Naive B cell (primary cell): ENCODE measurements around the gene EIF4E. TPM values are rescaled to one million over a fixed set of nuclear protein-coding genes. Genes with fewer than 3 reads are reported as not detected.
"Not testable (repeated sequence)": the region's sequence is repeated elsewhere in the genome, so short reads cannot be mapped to it uniquely, and the experiment has no call there.

Source experiments
- ATAC-seq, 2 donors: fragments of 150-1000 bp; cut with Tn5 transposase; 2 replicates each; pipeline ENCODE4 v1.10.0; 2021; ENCODE audit warnings: low read depth in 2 of 2, mild to moderate bottlenecking in 2 of 2, moderate library complexity in 2 of 2
- DNase-seq: peaks from one replicate; pipeline ENCODE4 v3.0.0; 2022
- H3K27ac Mint-ChIP-seq, 6 donors: one replicate each; pipeline ENCODE4 v1.8.0; 2020 to 2022; ENCODE audit warnings: mild to moderate bottlenecking in 6 of 6, mixed read lengths in 6 of 6, moderate library complexity in 5 of 6, inconsistent platforms in 2 of 6
- H3K27me3 Mint-ChIP-seq, 3 donors: one replicate each; pipeline ENCODE4 v1.8.0; 2021 to 2022; ENCODE audit warnings: mixed read lengths in 3 of 3, mild to moderate bottlenecking in 1 of 3
- H3K36me3 Mint-ChIP-seq, 2 donors: one replicate each; pipeline ENCODE4 v1.8.0; 2020 to 2022; ENCODE audit warnings: mixed read lengths in 2 of 2, inconsistent platforms in 1 of 2, mild to moderate bottlenecking in 1 of 2
- H3K4me1 Mint-ChIP-seq, 3 donors: one replicate each; pipeline ENCODE4 v1.8.0; 2020 to 2022; ENCODE audit warnings: mixed read lengths in 3 of 3, inconsistent platforms in 1 of 3, mild to moderate bottlenecking in 1 of 3, moderate library complexity in 1 of 3
- H3K4me3 Mint-ChIP-seq, 8 donors: one replicate each; pipeline ENCODE4 v1.8.0; 2020 to 2022; ENCODE audit warnings: mild to moderate bottlenecking in 8 of 8, mixed read lengths in 8 of 8, moderate library complexity in 8 of 8, inconsistent platforms in 2 of 8
- H3K9me3 Mint-ChIP-seq, 7 donors: one replicate each; pipeline ENCODE4 v1.8.0; 2020 to 2022; ENCODE audit warnings: mixed read lengths in 7 of 7, mild to moderate bottlenecking in 5 of 7, inconsistent platforms in 2 of 7, moderate library complexity in 1 of 7
- polyA plus RNA-seq, 6 donors: library from polyadenylated mRNA; unstranded; fragments of 300-500 nt; fragmentation: Illumina TruSeq; gene quantifications; one replicate each; pipeline ENCODE4 v1.2.3, GENCODE V29; 2021; ENCODE audit warnings: low read depth in 6 of 6

Gene EIF4E
- polyA plus RNA-seq, 6 donors from 2014 or later: 60.2 to 111 (median 70.2) TPM

DNA sequence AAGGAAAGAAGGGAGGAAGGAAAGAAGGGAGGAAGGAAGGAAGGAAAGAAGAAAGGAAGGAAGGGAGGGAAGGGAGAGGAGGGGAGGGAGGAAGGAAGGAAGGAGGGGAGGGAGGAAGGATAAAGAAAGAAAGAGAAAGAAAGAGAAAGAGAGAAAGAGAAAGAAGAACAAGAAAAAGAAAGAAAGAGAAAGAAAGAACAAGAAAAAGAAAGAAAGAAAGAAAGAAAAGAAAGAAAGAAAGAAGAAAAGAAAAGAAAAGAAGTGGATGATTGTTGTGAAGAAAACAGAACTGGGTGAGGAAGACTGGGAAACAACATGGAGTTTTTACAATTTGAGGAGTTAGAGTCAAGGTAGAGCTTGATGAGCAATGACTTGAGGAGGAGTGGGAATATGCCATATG is 78.0 kb downstream of the EIF4E start:
- H3K4me3 Mint-ChIP-seq: no peak overlapping the region
- H3K27me3 Mint-ChIP-seq: peaks cover 9 to 29% (median 14%) of the 10 kb centered on the region in 3 donors
- no peak for DNase-seq
- H3K36me3 Mint-ChIP-seq: no peaks in the 10 kb centered on the region
- peaks cover 0 to 21% (median 13%) of the 10 kb centered on the region in 7 donors for H3K9me3 Mint-ChIP-seq
- H3K4me1 Mint-ChIP-seq: peaks cover 0 to 4% (median 0%) of the 10 kb centered on the region in 3 donors
- no peak for ATAC-seq
- H3K27ac Mint-ChIP-seq: peak overlapping the region in 3 of 6 donors; percentile 52 to 57 (median 55)

DNA sequence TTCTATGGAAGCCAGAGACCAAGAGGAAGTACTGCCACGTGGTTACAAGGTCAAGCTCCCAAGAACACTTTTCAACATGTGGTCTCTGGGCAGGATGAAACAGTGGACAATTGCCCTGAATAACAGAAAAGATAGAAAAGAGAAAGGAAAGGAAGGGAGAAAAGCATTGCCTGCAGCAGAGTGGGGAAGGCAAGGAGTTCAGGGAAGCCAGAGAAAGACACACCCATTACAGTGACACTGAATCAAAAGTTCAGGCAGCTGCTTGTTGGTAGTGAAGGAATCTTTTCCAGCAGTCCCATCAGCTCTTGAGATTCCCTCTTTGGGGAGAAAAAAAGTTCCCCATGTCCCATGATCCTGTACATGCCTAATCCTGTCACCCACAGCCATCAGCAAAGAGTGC is 80.5 kb downstream of the EIF4E start:
- Mint-ChIP-seq H3K27me3 (peaks cover 5 to 21% (median 14%) of the 10 kb centered on the region in 3 donors), H3K4me3 (no peak overlapping the region), H3K4me1 (peaks cover 0 to 4% (median 0%) of the 10 kb centered on the region in 3 donors), H3K27ac (no peak overlapping the region), H3K36me3 (no peaks in the 10 kb centered on the region), H3K9me3 (peaks cover 0 to 32% (median 18%) of the 10 kb centered on the region in 7 donors)
- ATAC-seq (no peak), DNase-seq (no peak)

- Mint-ChIP-seq H3K36me3 (peaks cover 0 to 18% of the 10 kb centered on the region in 2 donors), H3K27me3 (peaks cover 0 to 4% (median under 1%) of the 10 kb centered on the region in 3 donors), H3K9me3 (peaks cover 5 to 48% (median 25%) of the 10 kb centered on the region in 7 donors), H3K4me1 (peaks cover 0 to under 1% (median 0%) of the 10 kb centered on the region in 3 donors), H3K27ac (no peak overlapping the region), H3K4me3 (no peak overlapping the region)
- DNase-seq (no peak), ATAC-seq (no peak)
Measured at GRCh38 chr4:98845960-98846359, 83.0 kb downstream of the EIF4E start.

GRCh38 chr4:98842917-98843316 is 86.0 kb downstream of the EIF4E start:
- Mint-ChIP-seq H3K36me3 (peaks cover 0 to 18% of the 10 kb centered on the region in 2 donors), H3K9me3 (peaks cover 5 to 40% (median 22%) of the 10 kb centered on the region in 7 donors)
- DNase-seq, H3K27ac Mint-ChIP-seq, H3K4me3 Mint-ChIP-seq, H3K27me3 Mint-ChIP-seq, H3K4me1 Mint-ChIP-seq, ATAC-seq: not testable (repeated sequence)

GRCh38 chr4:98838977-98839618 is 89.8 kb downstream of the EIF4E start:
- DNase-seq: no peak
- Mint-ChIP-seq H3K27ac (peak overlapping the region in 1 of 6 donors; percentile 69), H3K9me3 (peaks cover 5 to 17% (median 7%) of the 10 kb centered on the region in 7 donors), H3K4me3 (no peak overlapping the region), H3K27me3 (no peaks in the 10 kb centered on the region), H3K4me1 (peaks cover 0 to 3% (median 0%) of the 10 kb centered on the region in 3 donors), H3K36me3 (peaks cover 0 to 18% of the 10 kb centered on the region in 2 donors)
- ATAC-seq: no peak

DNA sequence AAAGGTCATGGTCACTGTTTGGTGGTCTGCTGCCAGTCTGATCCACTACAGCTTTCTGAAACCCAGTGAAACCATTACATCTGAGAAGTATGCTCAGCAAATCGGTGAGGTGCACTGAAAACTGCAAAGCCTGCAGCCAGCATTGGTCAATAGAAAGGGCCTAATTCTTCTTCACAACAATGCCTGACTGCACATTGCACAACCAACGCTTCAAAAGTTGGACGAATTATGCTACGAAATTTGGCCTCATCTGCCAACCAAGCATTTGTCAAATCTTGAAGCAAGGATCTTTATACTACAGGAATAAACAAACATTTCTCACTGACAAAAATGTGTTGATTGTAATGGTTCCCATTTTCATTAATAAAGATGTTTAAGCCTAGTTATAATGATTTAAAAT is 90.4 kb downstream of the EIF4E start:
- H3K4me1 Mint-ChIP-seq: peaks cover 0 to 3% (median 0%) of the 10 kb centered on the region in 3 donors
- ATAC-seq: no peak

DNA sequence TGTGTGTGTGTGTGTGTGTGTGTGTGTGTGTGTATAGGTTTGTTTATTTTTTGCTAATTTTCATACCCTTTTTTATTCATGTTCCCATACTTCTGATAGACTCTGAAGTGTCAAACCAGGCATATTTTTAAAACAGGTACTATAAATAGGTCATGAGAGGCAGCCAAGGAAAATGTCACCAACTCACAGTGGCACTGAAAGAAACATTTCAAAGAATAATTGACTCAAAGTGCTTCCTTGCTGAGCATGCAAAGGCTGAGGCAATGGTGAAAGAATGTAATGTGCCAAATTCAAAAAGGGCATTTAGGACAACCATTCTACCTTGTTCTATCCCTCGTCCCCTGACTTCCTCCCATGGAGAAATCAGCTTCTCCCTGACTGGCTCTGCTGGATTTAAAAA is 95.5 kb downstream of the EIF4E start:
- H3K36me3 Mint-ChIP-seq: no peaks in the 10 kb centered on the region
- no peak overlapping the region for H3K4me3 Mint-ChIP-seq
- no peak for ATAC-seq

More for the DNA sequence above, 90.4 kb downstream of the EIF4E start:
- no peaks in the 10 kb centered on the region for H3K27me3 Mint-ChIP-seq
- peaks cover 0 to 18% of the 10 kb centered on the region in 2 donors for H3K36me3 Mint-ChIP-seq
- no peak overlapping the region for H3K4me3 Mint-ChIP-seq
- H3K27ac Mint-ChIP-seq: no peak overlapping the region
- DNase-seq: no peak
- H3K9me3 Mint-ChIP-seq: peaks cover 5 to 17% (median 7%) of the 10 kb centered on the region in 7 donors

DNA sequence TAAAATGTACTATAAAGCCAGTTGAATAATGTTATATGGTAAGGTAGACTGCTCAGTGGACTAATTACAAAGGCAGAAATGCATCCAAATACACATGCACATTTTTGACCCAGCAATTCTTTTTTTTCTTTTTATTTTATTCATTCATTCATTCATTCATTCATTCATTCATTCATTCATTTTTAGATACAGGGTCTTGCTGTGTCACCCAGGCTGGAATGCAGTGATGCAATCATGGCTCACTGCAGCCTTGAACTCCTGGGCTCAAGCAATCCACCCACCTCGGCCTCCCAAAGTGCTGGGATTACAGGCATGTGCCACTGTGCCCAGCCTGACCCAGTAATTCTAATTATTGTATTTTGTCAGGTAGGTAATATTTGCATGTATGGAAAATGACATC is 97.9 kb downstream of the EIF4E start:
- not testable (repeated sequence) for H3K9me3 Mint-ChIP-seq, H3K4me3 Mint-ChIP-seq, H3K4me1 Mint-ChIP-seq, ATAC-seq, H3K36me3 Mint-ChIP-seq, H3K27ac Mint-ChIP-seq, DNase-seq
- peaks cover 0 to 13% (median 12%) of the 10 kb centered on the region in 3 donors for H3K27me3 Mint-ChIP-seq

More for the DNA sequence above, 95.5 kb downstream of the EIF4E start:
- no peak for DNase-seq
- Mint-ChIP-seq H3K9me3 (no peaks in the 10 kb centered on the region), H3K4me1 (no peaks in the 10 kb centered on the region), H3K27ac (no peak overlapping the region), H3K27me3 (peaks cover 0 to 5% (median 0%) of the 10 kb centered on the region in 3 donors)

Other genes starting within 250 kb of the EIF4E start
- 10 to 100 TPM; 12.8 to 30.3 (median 24.6) TPM for gene METAP1, start 66.6 kb upstream of the EIF4E start, polyA plus RNA-seq
- gene ADH5, start 159.7 kb upstream of the EIF4E start, polyA plus RNA-seq: 100 to 1,000 TPM in 3 of 6 donors, 10 to 100 TPM in 3; 89.6 to 122 (median 100) TPM
- not detected for gene ADH4, start 215.2 kb upstream of the EIF4E start, polyA plus RNA-seq